Stimulated activated CD4-positive, alpha-beta T cell treated with anti-CD3 and anti-CD28 coated beads, TNF-alpha, amount 100 ng/mL, for 1 hour (primary cell): ENCODE results near the gene GNB1.
"Not testable (repeated sequence)": the region's sequence is repeated elsewhere in the genome, so short reads cannot be mapped to it uniquely, and the experiment has no call there.

Experiments used
- DNase-seq, 3 donors: peaks; one replicate each; pipeline ENCODE4 v3.0.0-alpha.2; 2020; ENCODE audit warnings: low read depth in 3 of 3, low spot score in 1 of 3

Gene GNB1

GRCh38 chr1:1861761-1862310, 29.1 kb downstream of the GNB1 start:
- not testable (repeated sequence) for DNase-seq

GRCh38 chr1:1861339-1861730, 29.6 kb downstream of the GNB1 start:
- no peak for DNase-seq

GRCh38 chr1:1859970-1860697, 30.8 kb downstream of the GNB1 start:
- not testable (repeated sequence) for DNase-seq

GRCh38 chr1:1858382-1859086, 32.4 kb downstream of the GNB1 start:
- no peak for DNase-seq

GRCh38 chr1:1857096-1857703, 33.7 kb downstream of the GNB1 start:
- DNase-seq = no peak

- DNase-seq = not testable (repeated sequence)
Observed at GRCh38 chr1:1856161-1856560, 34.7 kb downstream of the GNB1 start.

GRCh38 chr1:1853593-1854257, 37.2 kb downstream of the GNB1 start:
- DNase-seq = no peak

GRCh38 chr1:1852619-1853414, 38.1 kb downstream of the GNB1 start:
- no peak for DNase-seq

GRCh38 chr1:1847890-1848289, 43.0 kb downstream of the GNB1 start:
- no peak for DNase-seq

GRCh38 chr1:1847061-1847850, 43.6 kb downstream of the GNB1 start:
- no peak for DNase-seq

GRCh38 chr1:1846386-1846918, 44.4 kb downstream of the GNB1 start:
- no peak for DNase-seq

- DNase-seq = no peak
Observed at GRCh38 chr1:1842360-1843146, 48.3 kb downstream of the GNB1 start.

- DNase-seq = no peak
Observed at GRCh38 chr1:1841575-1841995, 49.3 kb downstream of the GNB1 start.

GRCh38 chr1:1839311-1839965, 51.4 kb downstream of the GNB1 start:
- DNase-seq = no peak

GRCh38 chr1:1836119-1836518, 54.8 kb downstream of the GNB1 start:
- DNase-seq = no peak

GRCh38 chr1:1835546-1835945, 55.3 kb downstream of the GNB1 start:
- DNase-seq = no peak

GRCh38 chr1:1833916-1834325, 57.0 kb downstream of the GNB1 start:
- DNase-seq = no peak

- DNase-seq = no peak
Observed at GRCh38 chr1:1833456-1833855, 57.4 kb downstream of the GNB1 start.
